AG08396 (cell line): Measurements from ENCODE around the gene APCDD1L.
"Not testable (repeated sequence)": the region's sequence is repeated elsewhere in the genome, so short reads cannot be mapped to it uniquely, and the experiment has no call there.

ENCODE experiments used
- DNase-seq: peaks from one replicate; pipeline ENCODE4 v3.0.0; 2012; ENCODE audit warnings: low spot score, mixed read lengths

The APCDD1L gene

DNA sequence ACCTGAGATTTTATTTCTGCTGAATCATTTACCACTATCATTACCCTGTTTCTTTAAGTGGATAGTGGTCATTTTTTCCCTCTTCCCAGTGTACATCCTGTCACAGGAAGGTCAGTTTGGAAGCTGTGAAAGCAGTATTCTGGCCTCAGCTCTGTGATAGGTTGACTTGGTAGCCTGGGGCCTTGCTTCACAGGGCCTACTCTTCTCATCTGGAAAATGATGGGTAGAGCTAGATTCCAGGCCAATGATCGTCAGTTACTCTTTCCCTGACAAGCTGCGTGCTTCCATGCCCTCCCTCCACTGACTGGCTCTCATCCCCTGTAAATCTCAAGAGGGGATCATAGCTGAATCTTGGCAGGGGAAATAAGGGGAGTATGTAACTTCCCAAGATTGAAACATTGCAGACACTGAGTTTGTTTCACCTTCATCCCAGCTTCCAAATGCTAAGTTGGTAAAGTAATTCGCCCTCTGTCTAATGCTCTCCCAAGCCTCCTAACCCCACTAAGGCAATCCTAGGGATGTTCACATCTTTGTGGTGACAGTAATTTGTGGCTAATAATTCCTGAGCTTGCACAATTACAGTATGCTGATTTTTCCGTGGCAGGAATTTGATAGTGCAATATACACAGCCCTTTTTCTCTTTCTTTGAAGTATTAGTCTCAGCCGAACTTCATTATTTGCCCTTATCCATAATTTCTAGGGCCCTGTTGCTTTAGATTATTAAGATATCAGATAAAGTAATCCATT, 75.0 kb downstream of the APCDD1L start:
- no peak for DNase-seq

DNA sequence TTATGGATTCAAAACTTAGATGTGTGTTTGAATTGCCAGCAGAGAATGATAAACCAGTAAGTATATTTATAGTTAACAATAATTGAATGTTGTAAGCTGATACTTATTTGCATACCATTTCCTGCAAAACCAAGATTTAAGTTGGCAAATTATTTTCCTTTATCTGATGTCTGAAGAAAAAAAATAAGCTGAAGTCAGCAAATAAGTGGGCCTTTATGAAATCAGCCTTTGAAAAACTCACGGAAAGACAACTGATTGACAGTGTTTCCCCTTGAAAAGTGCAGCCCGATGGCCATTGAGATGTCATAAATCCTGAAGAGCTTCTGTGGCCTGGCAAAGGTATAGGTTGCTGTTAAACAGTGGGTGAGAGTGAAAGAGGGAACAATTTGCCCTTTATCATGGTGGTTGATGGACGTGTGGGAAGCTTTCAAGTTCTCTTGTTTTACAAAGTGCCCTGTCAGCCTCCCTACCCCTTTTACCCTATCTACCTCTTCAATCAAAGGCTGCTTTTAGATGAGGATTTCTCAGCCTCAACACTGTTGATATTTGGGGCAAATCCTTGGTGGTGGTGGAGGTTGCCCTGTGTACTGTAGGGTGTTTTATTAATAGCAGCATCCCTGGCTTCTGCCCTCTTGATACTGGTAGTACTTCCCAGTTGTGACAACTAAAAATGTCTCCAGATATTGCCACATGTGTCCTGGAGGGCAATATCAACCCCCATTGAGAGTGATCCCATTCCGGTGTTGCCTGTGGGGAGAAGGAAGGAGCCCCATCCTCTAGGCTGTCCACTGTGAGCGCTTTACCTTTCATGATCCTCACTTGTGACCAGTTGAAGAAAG, 76.0 kb downstream of the APCDD1L start:
- DNase-seq, result no peak

DNA sequence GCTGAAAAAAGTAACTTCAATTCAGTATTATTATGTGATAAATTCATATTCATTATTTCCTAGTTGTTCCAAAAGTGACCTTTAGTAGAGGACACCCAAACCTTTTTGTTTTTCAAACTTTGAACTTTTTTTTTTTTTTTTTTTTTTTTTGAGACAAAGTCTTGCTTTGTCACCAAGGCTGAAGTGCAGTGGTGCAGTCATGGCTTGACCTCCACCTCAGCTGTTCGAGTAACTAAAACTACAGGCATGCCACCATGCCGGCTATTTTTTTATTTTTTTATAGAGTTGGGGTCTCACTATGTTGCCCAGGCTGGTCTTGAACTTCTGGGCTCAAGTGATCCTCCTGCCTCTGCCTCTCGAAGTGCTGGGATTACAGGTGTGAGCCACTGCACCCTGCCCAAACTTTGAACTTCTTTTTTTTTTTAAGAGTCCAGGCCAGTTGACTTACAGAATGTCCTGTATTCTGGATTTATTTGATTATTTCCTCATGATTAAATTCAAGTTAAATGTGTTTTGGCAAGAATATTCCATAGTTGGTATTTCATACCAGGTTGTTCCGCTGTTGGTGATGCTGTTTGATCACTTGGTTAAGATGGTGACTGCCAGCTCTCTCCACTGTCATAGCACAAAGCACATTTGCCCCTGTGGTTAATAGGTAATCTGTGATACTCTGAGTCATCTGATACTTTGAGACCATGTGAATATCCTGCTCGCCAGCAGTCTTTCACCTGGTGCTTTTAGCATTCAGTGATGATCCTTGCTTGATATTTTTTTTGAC, 78.1 kb downstream of the APCDD1L start:
- DNase-seq, result no peak

DNA sequence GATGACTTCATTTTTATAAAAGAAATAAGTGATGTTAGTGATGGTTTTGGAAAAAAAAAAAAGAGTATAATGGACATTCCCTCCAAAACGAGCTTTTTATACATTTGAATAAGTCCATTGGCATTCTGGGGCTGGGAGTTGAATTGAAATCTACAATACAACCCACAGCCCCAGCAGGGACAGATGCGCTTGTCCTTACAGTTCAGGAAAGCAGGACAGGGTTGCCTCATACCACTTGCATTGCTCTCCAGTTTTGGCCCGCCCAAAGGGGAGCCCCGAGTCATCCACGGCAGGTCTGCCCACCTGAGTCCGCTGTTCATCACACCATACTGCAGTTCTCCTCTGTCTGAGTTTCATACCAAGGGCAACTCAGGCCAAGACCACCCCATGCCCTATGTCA, 80.0 kb downstream of the APCDD1L start:
- no peak for DNase-seq

DNA sequence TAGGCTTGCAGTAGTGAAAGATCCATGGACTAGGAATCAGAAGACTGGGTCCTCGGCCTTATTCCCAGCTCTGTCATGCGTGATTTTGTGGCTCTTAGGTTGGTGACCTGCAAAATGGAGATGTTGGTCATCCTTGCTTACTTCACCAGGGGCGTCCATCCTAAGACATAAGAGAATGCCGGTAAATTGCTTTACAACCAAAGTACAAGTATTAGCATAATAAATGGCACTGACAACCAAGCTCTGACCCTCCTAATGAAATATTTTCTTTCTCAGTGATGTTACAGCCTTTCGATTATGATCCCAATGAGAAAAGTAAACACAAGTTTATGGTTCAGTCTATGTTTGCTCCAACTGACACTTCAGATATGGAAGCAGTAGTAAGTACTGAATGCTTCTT, 80.9 kb downstream of the APCDD1L start:
- no peak for DNase-seq

DNA sequence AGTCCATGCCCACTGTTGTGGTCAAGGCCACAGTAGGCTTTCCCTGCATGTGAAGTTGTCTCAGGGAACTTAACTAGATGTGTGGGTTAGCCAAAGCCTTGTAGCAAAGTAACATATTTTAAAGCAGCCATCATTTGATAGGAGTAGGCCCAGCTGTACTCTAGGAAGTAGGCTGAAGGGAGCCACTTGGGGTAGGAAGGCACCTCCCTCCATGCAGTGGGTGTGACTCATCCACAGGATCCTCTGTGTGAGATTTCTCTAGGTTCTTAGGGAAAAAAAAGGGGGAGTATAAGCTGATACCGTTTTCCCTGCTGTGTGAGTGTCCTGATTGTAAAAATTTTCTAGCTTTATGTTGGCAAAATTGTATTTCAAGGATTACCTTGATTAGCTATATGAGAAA, 81.4 kb downstream of the APCDD1L start:
- DNase-seq, result peak; percentile 73

DNA sequence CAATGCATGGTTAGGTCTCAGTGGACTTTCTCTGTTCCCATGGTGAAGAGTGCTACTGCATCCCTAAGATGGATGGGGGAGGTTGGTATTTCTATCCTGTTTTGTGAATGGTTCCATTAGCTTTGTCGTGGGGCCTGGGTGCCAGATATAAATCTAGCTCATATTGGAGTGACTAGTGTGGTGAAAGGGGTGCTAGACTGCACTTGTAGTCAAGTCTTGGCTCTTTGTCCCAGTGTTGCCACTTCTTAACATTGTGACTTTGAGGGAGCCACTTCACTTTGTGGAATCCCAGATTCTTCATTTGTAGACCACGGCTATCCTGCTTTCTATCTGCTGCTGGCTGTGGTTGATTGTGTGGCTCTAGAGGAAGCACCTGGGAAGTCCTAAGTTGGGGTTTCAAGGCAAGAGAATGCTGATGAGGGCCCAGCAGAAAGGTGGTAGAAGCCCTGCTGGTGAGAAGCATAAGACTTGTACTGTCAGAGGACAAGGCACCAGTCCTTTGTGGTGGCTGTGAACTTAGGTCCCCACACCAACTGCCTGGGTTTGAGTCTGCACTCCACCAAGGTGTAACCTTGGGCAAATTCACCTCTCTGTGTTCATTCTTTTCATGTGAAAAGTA, 82.1 kb downstream of the APCDD1L start:
- no peak for DNase-seq

DNA sequence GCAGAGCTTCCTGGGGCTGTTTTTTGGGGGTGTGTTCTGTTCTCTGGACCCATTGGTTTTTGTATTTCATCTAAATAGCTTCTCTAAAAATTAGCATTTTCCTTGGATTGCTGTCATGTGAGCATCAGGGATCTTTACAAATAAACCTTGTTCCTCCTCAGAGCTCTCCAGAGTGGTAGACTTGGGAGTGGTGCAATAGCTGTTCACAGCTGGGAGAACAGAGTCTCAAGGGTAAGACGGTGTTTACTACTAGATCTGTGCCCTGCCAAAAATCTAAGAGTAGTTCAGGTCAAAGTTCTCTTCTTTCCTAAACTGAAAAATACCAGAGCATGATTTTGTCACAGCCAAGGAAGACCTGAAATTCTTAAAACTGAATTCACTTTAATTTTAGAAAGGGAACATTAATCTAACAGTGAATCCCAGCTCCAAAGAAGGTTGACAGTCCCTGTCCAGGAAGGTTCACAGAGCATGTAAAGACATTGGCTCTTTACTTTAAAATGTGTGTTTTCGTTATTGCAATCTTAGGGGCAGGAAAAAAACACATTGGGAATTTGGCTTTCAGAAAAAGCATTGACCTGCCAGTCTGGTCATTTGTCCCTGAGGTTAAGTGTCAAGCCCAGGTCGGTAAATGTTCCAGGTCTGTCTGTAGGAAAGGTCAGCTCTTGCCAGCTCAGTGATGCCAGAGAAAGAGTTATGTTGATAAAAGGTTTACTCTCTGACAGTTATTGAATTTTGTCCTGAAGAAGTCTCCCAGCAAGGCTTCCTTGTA, 82.8 kb downstream of the APCDD1L start:
- DNase-seq, result peak; percentile 61

DNA sequence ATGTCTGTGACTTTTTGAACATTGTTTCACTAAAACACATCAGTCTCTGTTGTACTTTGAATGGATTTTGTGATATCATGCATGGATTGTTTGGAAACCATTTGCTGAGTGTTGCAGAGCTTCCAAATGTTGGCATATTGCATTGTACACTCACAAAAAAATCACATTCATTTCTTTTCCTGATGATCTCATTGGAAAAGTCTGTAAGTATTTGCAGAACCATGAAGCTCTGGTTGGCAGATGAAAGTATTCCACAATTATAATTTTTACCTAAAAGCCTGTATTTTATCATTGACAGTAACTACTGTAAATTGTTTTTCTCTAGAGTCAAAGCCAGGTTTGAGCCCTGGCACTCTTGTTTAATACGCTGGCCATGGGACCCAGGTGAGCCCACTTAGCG, 84.1 kb downstream of the APCDD1L start:
- peak; percentile 26 for DNase-seq

DNA sequence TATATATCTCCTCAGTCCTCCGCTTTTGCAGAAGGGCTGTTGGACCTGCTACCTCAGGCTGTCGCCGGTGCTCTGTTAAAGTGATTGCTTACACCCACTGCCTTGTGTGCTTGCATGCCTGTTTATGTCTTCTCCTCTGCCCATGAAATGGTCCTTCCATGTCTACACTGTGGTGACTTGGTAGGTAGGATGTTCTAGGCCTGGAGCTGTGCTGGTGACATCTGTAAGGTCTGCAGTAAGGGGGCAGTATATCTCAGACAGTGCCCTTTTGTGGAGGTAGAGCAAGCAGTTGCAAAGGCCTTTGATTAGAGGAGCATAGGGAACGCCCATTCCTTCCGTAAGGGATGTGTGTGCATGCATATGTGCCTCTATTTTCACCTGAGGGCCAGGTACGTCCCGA, 85.9 kb downstream of the APCDD1L start:
- no peak for DNase-seq

DNA sequence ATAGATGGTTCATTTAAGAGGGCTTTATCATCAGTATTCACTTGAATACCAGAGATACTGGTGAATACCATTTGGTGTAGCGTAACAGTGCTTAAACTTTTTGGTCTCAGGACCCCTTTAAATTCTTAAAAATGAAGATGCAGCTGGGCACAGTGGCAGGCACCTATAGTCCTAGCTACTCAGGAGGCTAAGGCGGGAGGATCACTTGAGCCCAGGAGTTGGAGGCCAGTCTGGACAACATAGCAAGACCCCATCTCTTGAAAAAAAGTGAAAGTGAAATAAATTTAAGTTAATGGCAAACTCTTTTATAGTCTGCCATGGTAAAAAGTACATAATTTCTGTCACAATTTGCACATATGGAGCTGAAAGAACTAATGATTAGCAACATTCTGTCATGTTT, 86.8 kb downstream of the APCDD1L start:
- DNase-seq, result no peak

DNA sequence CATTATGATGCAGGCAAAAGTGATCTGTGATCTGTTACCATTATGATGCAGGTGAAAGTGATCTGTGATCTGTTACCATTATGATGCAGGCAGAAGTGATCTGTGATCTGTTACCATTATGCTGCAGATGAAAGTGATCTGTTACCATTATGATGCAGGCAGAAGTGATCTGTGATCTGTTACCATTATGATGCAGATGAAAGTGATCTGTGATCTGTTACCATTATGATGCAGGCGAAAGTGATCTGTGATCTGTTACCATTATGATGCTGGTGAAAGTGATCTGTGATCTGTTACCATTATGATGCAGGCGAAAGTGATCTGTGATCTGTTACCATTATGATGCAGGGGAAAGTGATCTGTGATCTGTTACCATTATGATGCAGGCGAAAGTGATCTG, 87.6 kb downstream of the APCDD1L start:
- not testable (repeated sequence) for DNase-seq

DNA sequence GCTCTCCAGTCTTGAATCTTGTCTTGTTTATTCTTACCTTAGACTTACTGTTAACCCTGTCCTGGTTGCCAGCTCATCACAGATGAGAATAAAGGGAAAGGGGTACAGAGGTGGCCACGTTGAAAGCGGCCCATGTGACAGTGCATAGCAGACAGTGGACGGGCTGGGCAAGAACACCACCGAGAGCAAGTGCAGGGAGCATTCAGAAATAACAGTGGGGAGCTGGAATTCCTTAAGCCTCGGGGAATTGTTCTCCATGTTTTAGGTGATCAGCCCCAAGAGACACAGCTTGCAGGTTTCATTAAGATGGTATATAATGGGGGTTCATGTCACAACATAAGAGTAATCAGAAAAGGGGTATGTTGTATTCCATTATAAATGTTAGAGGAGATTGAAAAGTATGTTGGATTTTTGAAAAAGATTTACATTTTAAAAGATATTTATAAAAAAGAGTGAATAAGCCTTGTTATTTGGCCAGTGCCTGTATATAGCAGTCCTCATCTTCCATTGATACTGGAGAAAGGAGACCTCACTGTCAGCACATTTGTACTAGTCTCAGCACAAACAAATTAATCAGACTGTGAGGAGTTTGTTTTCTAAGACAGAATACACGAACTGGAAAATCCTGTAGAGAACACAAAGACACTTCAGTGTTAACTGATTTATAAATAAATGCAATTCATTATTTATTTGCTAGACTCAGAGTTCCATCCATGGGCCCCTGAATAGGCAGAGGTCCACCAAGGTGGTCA, 90.8 kb downstream of the APCDD1L start:
- no peak for DNase-seq

DNA sequence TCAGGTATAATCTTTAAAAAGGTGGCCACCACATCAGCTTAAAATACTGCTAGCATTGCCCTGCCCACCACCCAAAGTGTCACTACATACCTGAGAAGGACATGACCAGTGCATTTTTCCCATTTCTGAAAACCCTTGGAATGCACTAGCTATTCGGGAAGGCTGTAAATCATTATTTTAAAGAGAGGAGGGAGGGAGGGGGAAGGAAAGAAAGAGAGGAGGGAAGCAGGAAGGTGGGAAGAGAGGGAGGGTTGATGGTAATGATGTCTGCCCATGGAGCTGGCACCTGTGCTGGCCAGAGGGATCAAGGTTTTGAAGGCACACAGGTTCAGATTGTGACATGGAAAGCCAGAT, 93.7 kb downstream of the APCDD1L start:
- DNase-seq, result no peak

DNA sequence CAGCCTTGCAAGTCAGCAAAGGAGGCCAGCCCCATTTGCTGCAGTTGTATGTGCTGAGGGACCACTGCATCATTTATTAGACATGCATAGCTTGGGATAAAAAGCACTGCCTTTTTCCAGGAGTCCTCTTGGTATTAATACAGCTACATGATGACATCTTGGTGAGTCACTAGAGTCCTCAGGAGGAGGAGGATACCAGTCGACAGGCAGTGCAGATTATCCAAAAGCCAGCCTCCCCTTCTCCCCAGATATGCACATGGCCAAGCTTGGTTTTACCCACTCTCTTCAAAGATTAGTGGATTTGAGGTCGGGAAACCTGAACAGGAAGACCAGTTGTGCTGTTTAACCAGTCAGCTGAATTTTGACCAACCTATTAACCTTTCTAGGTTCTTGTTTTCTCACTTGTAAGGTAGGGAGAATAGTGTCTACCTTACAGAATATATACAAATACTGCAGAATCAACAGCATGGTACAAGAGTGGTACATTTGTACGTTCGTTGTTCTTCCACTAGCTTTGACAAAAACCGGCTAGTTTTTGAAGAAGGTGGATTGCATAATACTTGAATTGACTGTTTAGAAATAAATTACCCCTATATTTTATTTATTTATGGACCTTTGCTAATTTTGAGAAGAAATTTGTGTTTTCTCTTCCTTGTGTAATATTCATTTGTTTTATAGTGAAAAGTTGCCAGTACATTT, 94.3 kb downstream of the APCDD1L start:
- DNase-seq, result peak; percentile 79

DNA sequence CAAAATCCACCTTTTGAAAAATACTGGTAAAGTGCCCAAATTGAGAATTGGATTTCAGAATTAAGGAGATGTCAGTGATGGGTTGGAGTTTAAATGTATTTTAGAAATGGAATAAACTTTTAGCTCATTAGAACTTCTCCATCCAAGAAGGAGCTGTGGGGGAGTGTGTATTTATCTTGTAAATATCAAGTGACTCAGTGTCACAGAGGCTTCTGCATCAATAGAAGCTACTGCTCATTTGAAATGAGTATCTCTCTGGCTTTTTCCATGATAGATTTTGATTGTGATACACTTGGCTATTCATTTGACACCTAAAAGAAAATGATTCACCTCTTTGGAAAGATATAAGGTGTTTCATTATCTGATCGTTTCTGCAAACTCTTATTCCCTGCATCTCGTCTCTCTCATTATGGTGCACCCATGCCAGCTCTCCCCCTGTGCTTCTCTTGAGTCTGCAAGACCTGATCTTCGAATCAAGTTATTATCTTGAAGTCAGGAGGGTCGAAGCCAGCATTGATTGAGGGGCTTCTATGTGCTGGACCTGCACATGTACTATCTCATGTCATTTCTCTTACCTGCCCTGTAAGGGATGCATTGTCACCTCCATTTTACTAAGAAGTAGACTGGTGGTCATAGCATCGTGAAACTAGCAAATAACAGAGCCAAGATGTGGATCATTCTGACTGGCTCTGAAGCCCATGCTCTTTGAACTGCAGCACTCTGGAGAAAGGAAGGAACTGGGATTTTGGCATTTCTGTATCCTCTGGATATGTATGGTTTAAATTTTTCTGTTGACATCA, 96.0 kb downstream of the APCDD1L start:
- no peak for DNase-seq

DNA sequence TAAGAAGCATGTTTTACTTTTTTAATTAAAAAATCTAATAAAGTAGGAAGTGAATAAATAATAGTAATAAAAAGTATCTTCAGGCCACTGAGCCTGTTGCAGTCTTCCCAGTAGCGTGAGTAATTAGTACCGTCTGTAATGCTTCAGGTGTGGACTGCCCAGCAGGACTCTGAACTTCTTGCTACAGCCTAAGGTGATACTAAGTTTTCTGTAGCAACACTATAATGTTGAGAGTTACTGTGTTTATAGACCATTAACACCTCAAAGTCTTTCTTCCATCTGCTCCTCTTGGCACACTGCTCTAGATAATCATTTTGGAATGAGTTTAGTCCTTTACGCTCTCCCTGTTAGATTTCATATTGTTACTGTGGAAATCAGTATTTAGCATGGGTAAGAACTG, 97.8 kb downstream of the APCDD1L start:
- no peak for DNase-seq

DNA sequence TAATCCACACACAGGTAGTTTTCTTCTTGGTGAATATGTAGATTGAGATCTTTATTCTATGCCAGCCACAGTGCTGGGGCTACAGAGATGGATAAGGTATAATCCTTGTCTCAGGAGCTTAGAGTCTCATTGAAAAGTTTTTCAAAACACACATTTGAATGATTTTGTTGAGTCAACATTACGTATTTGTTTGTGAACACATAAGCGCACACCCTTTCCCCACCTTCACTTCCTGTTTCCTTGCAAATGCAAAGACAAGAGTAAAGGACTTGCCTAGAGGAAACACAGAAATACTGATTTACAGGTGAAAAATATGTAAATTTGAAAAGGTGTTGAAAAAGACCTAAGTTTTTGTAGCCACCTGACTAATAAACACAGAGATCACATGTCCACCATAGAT, 98.4 kb downstream of the APCDD1L start:
- no peak for DNase-seq

DNA sequence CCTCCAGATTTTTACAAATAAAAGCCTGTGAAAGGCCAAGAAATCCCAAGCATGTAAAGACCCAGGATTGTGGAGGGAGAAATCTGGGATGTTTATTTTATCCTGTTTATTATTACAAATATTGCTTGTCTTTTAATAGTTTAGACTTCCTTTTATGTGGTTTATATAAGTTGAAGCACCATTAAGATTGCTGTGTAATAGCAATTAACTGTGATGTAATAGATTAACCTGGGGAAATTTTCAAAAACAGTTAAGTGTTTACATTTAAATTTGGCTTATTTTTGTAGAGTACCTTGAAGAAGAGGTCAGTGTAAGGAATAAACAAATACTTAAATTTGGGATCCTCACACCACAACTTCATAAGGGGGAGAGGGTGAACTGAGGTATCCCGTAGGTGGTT, 99.1 kb downstream of the APCDD1L start:
- no peak for DNase-seq
